Lung microvascular endothelial cell (primary cell): Measurements from ENCODE around the gene FAM219B. TPM values are rescaled to one million over a fixed set of nuclear protein-coding genes. Genes with fewer than 3 reads are reported as not detected.
A peak's percentile ranks its signal among the peaks of the same experiment; 100 is the strongest.
"Not testable (repeated sequence)": the region's sequence is repeated elsewhere in the genome, so short reads cannot be mapped to it uniquely, and the experiment has no call there.

Experiments
- DNase-seq, 2 donors: peaks; one replicate each; pipeline versions ENCODE4 v3.0.0 to v3.0.0-alpha.2; 2010; ENCODE audit warnings: low read depth in 2 of 2
- total RNA-seq: library from RNA; depleted of rRNA; stranded (reverse); fragments of >200 nt; gene quantifications from 2 replicates; pipeline ENCODE4 v1.2.1, GENCODE V29; 2014

Gene FAM219B
- total RNA-seq, 1 donor from 2014 or later: 45.6 TPM

DNA sequence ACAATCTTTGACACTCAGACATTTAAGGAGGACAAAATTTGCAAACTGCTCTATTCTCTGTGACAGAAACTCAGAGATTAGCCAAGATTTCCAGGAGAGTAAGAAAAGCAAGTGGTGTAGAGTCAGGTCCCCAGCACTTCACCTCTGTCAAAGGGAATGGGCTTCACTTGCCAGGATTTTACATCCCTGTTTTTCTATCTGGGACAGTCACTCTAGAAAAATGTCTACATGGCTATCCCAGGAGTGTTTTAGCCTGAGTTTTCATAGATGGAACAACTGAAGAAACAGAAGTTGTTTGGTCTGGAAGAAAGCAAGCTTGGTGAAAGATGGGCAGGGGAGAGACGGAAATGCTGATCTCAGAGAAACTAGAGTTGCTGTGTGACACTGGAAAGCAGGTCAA is 3.0 kb downstream of the FAM219B start:
- no peak for DNase-seq

DNA sequence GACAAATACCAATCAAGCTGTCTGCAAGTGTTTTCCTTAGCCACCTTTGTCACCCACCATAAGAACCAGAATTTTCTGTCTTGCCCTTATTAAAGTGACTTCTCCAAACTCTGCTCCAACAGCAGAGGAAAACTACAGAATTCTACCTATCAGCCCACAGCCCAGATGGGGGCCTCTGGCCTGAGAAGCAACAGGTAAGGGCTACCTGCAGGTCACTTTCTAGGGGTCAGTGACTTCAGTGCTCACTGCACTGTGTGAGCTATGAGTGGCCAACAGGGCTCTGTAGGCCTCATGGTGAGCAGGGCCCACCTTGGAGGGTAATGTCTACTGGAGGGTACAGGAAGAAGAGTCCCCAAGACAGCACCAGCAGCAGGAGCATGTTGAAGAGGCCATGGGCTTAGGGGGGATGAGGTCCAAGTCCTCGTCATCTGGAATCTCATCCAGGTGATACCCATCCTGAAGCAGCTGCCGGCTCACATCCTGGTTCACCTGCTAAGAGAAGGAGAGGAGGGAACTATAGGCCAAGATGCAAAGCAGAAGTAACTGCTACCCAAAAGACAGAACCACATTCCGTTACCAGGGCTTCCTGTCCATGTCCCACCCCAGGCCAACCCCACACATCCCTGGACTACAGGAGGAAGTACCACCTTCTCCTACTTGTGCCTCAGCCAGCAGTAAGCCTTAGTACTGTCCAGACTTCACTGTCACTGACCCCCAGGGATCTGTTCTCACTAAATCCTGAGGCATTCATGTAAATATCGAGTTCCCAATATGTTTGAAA is 4.2 kb downstream of the FAM219B start:
- no peak for DNase-seq

GRCh38 chr15:74901612-74902063 is 5.0 kb downstream of the FAM219B start:
- peak; percentile 54 to 58 for DNase-seq

GRCh38 chr15:74897300-74897701 is 9.3 kb downstream of the FAM219B start:
- no peak for DNase-seq

DNA sequence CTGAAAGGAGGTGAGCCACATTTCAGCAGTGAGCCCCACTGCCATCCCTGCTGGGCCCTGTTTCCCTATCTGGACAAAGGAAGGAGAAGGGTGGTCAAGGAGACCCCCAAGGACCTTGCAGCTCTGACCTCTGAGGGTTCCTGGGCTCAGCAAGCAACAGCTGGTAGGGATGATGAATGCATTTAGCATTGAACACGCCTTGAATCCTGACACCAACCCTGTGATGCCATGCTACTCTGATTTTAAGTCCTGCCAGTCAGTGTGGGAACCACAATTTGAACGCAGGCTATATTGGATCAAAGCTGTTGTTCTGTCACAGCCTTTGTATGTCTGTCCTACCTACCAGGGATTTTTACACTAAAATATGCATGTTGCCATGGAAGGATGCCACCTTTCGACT is 10.3 kb downstream of the FAM219B start:
- DNase-seq: no peak

DNA sequence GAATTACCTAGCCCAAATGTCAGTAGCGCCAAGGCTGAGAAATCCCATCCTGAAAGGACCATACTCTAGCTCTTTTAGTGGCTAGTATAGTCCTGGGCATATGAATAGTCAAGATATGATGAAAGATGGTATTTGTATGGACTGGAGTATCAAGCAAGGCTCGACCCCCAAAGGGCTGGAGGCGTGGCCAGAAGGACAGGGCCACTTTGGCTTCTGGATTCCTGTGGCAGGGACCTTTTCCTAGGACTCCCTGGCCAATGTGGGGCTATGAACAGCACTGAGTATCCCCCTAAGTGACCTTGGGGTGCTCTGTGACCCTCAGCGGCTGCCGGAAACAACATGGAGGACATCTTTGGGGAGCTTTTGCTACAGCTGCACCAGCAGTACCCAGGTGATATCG is 10.8 kb downstream of the FAM219B start:
- DNase-seq: no peak

- DNase-seq: not testable (repeated sequence)
These were observed 12.3 kb downstream of the FAM219B start for GRCh38 chr15:74894383-74894782.

- no peak for DNase-seq
These were observed 13.0 kb downstream of the FAM219B start for GRCh38 chr15:74893627-74894026.

GRCh38 chr15:74892931-74893330 is 13.7 kb downstream of the FAM219B start:
- DNase-seq: no peak

DNA sequence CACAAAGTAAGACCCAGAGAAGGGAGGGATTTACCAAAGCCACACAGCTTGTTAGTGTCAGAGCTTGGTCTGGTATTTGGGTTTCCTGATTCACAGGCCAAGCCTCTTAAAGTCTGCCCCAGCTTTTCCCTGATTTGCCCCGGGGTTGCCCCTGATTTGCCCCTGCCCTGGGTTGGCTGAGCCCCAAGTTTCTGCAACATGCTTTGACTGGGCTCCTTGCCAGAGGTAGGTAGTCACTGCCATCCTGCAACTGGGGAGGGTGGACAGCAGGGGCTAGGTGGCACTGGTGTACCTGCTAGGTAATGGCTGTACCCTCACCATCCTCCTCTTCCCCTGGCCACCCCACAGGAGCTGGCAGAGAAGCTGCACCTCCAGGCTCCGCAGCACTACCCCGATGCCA is 14.3 kb downstream of the FAM219B start:
- DNase-seq: no peak

DNA sequence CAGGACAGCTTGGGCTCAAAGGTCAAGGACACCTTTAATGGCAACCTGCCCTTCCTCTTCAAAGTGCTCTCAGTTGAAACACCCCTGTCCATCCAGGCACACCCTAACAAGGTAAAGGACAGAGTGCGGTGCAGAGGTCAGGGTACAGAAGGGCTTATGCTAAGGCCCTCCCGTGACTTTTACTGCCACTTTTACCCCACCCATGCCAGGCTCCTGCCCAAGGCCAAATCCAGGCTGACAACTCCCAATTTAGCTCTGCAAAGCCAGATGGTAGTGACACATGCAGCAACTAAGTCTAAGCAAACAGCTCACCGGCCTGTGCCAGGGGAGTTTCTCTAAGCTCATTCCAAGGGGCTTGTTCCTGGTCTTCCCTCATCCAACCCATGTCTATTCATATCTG is 15.2 kb downstream of the FAM219B start:
- DNase-seq: no peak

GRCh38 chr15:74890665-74890960 is 16.0 kb downstream of the FAM219B start:
- no peak for DNase-seq

DNA sequence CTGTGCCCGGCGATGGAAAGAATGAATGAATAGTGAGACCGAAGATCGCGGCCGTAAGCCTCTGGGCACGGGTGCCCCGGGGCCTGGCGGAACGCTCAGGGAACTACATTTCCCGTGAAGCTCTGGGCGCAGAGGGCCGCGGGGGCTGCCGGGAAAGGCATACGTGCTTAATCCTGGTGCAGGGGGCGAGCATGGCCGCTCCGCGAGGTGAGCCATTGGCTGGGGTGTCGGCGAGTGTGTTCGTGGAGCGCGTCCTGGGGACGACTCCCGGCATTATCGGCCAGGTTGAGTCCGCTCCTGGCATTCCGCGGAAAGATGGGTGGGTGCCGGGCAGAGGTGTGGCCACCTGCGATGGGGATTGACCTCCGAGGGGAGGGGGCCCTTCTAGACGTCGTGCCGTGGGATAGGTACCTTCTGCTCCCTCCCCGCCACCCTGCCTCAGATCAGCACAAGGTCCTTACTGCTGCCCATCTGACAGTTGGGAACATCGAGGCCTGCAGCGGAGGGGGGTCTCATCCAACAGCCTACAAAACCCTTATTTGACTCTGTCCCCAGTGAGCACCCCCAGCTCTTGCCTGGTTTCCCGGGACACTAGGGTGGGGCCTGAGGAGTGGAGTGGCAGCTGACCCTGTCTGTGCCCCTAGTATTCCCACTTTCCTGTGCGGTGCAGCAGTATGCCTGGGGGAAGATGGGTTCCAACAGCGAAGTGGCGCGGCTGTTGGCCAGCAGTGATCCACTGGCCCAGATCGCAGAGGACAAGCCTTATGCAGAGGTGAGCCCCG is 16.6 kb downstream of the FAM219B start, which contains the start of gene MPI:
Gene MPI (plus strand): TSS at position 160 of the 782 bp plus-strand sequence. CDS start 32 bp downstream, at position 192.
- DNase-seq: peak; percentile 77 to 84

GRCh38 chr15:74889390-74889882 is 17.2 kb downstream of the FAM219B start:
- DNase-seq: peak in 1 of 2 donors; percentile 43

DNA sequence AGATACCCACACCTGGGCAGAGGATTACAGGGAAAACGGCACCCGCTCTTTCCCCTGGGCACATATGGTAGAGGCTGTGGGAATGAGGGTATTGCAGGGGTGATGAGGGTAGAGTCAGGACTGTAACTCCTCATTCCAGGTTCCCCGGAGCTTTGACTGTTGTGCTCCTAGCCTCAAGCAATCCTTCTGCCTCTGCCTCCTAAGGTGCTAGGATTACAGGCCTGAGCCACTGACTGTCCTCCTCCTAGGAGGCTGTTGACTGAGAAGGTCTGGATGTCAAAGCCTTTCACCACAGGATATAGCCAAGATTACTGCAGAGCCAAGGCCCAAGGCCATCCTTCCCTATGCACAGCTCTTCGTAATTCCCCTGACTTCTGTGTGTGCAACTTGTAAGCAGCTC is 17.9 kb downstream of the FAM219B start:
- DNase-seq: no peak

DNA sequence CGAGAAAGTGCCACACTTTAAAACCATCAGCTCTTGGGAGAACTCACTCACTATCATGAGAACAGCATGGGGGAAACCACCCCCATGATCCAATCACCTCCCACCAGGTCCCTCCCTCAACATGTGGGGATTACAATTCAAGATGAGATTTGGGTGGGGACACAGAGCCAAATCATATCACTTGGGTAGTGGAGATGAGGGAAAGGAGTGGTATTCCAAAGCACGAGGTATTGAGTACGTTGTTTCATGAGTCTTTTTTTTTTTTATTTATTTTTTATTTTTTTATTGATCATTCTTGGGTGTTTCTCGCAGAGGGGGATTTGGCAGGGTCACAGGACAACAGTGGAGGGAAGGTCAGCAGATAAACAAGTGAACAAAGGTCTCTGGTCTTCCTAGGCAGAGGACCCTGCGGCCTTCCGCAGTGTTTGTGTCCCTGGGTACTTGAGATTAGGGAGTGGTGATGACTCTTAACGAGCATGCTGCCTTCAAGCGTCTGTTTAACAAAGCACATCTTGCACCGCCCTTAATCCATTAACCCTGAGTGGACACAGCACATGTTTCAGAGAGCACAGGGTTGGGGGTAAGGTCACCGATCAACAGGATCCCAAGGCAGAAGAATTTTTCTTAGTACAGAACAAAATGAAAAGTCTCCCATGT is 19.0 kb downstream of the FAM219B start:
- not testable (repeated sequence) for DNase-seq

GRCh38 chr15:74885461-74885860 is 21.2 kb downstream of the FAM219B start:
- DNase-seq: no peak

GRCh38 chr15:74884428-74885223 is 22.0 kb downstream of the FAM219B start:
- DNase-seq: no peak

DNA sequence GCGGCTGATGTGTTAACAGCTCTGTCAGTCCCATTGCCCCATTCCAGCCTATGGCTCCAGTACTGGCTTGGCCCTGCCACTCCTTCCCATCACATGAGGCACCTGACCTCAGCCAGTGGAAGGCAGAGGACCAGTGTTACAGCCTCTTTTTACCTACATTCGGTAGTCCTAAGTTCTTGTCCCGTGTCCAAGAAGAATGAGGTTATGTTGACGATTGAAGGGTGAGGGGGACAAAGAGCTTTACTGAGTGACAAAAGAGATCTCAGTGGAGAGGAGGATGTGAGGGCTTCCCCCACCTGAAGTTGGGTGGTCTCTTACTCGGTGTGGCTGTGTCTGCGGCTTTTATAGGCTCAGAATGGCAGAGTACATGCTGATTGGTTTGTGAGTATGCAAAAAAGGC is 24.1 kb downstream of the FAM219B start:
- DNase-seq: no peak

DNA sequence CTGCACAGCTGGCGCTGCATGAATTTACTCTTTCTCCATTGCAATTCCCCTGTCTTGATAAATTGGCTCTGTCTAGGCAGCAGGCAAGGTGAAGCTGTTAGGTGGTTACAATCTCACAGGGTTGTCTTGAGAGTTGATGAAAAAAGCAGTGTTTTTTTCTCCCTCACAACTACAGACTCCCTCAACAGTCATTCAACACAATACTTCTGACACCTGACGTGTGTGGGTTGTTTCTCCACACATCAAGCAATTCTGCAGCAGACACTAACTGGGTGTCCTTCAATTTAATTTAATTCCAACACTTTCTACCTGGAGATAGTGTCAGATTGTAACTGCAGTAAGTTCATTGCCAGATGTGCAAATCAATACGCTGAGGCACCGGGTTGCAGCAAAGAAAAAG is 28.4 kb downstream of the FAM219B start:
- DNase-seq: no peak

DNA sequence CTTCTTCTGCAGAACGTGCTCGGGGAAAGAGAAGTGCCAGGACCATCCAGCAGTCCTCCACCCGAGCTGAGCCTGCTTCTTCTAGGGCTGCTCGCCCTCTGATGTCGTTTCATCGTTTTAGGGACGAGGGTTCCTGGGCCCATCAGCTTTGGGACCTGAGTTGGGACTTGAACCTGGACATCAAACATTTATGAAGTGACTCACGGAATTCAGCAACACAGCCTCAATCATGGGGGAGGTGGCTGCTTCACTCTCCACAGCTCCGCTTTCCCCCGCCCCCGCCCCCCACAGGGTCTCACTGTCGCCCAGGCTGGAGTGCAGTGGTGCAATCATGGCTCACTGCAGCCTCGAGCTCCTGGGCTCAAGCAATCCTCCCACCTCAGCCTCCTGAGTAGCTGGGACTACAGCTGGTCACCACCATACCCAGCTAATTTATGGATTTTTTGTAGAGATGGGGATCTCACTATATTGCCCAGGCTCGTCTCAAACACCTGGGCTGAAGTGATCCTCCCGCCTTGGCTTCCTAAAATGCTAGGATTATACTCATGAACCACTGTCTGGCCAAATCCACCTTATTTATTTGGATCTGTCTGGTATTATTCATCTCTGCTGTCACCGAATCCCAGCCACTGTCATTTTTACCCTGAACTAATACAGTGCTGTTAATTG is 32.8 kb downstream of the FAM219B start:
- peak; percentile 14 to 19 for DNase-seq
